AG08396 (cell line): ENCODE results near the gene LNX2.

Experiments
- DNase-seq: peaks from one replicate; pipeline ENCODE4 v3.0.0; 2012; ENCODE audit warnings: low spot score, mixed read lengths

Gene LNX2

DNA sequence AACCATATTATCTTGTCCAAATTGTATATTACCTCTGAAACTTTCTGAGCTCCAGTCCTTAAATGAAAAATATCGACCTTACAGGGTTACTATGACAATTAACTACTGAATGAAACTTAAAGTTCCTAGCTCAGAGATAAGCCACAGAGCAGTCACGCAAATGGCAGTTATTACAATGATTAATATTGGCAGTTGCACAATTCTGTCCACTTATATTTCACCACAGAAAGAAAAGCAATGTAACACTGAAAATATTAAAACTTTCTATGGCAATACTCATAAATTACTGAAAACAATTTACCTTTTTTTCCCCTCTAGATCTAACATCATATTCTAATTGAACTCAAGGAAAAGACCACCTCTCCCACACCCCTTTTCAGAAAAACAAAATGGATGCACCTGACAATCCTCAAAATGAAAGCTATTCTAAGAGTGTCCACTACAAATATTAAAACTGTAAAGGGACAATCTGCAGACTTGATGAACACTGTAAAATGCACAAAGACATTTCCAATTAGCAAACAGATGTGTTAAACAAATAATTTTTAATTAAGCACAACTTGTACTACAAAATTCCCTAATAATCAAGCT lies 14.6 kb downstream of the LNX2 start:
- DNase-seq: no peak

GRCh38 chr13:27605099-27605498 lies 15.2 kb downstream of the LNX2 start:
- DNase-seq: no peak

DNA sequence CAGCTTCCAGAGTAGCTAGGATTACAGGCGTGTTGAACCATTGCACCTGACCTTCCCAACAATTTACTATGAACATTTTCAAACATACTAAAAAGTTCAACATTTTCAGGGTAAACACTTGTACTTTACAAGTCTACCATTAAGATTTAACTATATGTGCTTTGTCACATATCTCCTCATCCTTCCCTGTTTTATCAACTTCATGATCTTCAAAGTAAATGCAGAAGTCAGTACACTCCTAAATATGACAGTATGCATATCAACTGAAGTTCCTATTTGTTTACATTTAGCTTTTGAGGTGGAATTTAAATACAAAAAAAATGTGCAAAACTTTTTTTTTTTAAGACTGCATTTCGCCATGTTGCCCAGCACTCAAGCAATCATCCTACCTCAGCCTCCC lies 18.5 kb downstream of the LNX2 start:
- DNase-seq: no peak

GRCh38 chr13:27601208-27601607 lies 19.1 kb downstream of the LNX2 start:
- no peak for DNase-seq

- DNase-seq: no peak
Measured at GRCh38 chr13:27600711-27601110, 19.6 kb downstream of the LNX2 start.

DNA sequence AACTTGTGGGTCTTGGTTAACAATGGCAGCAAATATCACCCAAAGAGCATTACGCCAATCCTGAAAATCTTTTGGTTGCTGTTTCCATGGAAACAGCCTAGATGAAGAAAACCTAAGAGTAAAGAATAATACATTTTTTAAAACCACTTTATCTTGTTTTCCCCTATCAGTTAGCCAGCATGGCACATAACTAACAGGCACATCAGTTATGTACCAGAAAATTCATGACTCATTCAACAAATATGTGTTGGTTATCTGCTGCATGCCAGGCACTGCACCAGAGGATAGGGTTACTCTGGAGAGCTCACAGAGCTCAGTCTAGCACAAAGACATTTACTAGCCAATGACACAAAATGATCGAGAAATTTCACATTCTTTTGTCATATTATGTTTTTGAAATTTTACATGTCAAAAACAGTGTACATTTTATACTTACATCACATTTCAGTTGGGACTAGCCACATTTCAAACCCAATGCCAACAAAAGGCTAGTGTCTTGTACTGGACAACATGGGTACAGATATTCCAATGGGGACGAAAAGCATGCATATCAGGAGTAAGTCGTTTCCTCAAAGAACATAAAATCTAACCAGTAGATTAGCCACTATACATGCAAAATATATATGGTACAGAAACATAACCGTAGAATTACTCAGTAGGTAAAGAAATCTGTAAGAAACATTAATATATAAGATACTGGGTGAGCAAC lies 20.3 kb downstream of the LNX2 start:
- DNase-seq: peak; percentile 68

- no peak for DNase-seq
Measured at GRCh38 chr13:27599096-27599495, 21.2 kb downstream of the LNX2 start.

GRCh38 chr13:27595055-27595811 lies 25.1 kb downstream of the LNX2 start:
- DNase-seq: no peak

DNA sequence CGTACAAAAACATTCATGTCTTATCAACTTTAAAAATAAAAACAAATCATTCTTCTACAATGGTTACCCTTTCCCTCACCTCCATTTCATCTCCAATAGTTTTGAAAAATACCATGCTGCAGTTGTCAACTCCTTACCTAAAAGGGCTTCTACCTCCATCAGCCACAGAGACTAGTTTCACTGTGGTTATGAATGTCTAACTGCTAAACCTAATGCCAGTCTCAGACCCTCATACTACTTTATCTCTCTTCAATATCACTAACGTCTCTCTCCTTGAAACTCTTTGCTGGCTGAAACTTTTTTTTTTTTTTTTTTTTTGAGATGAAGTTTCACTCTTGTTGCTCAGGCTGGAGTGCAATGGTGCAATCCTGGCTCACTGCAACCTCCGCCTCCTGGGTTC lies 27.1 kb downstream of the LNX2 start:
- no peak for DNase-seq

DNA sequence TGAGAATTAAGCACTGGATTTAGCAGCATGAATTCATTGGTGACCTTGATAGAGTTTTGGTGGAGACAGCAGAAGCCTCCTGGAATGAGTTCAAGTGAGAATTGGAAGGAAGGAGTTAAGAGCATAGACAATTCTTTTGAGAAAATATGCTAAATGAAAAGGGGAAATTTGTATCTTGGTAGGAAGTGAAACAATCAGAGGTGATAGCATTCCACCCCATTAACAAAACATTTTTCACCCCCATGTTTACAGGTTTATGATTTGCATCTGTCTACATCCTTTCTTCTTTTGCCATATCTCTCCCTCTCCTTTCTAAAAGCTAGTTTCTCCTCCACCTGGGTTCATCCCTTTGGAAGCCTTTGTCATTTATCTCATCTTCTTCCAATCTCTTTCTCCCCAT lies 27.5 kb downstream of the LNX2 start:
- no peak for DNase-seq

DNA sequence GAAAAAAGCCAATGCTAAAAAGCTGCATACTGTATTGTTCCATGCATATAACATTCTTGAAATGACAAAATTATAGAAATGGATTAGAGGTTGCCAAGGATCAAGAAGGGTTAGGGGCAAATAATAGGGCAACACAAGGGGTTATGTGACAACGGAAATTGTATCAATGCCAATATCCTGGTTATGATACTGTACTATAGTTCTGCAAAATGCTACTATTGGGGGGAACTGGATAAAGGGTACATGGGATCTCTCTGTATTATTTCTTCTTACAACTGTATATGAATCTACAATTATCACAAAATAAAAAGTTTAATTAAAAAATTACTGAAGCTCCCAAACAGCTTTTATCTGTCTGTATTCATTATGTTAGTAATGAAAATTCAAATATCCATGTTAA lies 31.9 kb downstream of the LNX2 start:
- DNase-seq: no peak

DNA sequence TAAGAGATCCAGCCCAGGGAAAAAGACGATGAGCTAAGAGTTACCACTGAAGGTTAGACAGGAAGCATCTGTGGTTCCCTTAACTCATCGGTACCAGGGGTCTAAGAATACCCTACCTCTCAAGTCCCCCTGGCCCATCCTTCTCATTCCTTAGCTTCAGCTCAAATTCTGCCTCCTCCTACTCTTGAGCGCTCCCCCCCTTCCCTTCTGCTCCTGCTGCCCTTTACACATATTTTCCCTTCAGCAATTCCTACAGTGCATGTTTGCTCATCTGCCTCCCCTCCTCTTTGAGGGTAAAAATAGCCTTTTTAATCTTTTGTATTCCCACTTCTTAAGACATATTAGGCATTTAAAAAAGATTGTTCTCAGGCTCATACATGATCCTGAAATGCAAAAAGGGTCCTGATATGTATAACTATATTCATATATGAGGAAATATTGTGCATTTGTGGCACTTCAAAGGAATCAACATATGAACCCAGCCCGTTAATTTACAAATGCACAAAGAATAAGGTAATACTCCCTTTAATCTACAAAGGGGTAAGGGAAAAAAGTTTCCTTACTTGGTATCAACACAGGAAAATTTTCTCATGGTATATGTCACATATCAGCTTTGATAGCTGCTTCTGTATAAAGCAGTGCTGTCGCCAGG lies 33.1 kb downstream of the LNX2 start:
- DNase-seq: no peak

DNA sequence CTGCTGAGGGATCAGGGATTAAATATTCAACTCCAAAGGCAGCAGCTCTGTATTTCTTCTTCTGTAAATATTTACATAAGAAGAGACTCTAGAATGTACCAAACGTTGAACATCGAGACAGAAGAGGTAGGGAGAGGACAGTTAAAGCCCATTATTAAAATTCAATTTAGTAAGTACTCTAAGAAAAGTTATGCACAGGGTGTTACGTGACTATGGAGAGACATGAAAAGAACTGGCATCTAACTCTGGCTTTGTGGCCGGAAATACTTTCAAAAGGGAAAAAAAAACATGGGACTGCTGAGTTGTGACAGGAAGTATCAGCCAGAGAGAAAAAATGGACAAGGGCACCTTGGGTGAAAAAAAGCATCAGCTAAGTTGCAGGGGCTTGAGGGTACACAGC lies 36.7 kb downstream of the LNX2 start:
- peak; percentile 26 for DNase-seq

GRCh38 chr13:27578121-27579030 lies 42.0 kb downstream of the LNX2 start:
- DNase-seq: peak; percentile 15

- DNase-seq: no peak
Measured at GRCh38 chr13:27574661-27575060, 45.7 kb downstream of the LNX2 start.

DNA sequence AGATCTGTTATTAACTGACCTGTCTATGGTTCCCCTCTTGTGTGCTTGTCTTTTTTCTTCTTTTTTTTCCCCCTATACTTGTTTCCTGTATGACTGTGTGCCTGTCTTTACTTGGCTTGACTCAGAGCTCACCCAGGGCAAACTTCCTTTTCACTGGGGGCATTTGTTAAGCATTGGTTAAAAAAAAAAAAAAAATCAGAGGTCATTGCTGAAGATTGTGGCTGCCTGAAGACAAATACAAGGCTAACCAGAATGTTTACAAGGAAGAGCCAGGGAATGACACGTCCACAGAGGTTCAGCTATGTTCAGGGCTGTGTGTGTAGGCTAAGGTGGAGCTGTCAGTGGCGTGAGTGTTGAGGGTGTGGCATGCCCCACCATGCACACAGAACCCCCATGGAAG lies 47.1 kb downstream of the LNX2 start:
- DNase-seq: peak; percentile 45

DNA sequence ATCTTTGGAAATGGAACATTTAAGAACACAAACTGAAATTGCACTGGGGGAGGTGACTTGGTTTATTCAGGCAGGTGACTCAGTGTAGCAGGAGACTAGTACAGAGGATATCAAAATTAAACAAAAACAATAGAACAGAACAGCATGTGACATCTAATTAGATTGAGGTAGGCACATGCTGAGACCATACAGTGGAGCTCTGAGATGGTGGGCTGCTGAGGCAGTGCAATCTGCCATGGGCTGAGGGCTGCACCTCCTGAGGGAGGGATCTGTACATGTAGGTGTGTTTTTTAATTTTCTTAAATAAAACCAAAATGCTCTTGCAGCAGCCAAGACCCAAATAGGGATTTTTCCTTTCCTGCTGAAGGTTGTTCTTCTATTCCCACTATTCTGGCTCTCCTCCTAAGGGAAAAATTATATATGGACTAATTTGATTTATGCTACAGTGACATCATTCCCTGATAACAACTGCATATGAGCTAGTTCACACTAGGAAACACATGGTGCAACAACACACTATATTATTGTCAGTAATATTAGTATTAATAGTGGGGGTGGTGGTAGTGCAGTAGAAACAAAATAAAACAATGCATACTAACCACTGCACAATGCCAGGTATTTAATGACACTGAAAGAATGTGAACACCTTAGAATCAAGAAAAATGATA lies 48.0 kb downstream of the LNX2 start:
- DNase-seq: no peak

GRCh38 chr13:27570906-27571305 lies 49.4 kb downstream of the LNX2 start:
- DNase-seq: no peak

DNA sequence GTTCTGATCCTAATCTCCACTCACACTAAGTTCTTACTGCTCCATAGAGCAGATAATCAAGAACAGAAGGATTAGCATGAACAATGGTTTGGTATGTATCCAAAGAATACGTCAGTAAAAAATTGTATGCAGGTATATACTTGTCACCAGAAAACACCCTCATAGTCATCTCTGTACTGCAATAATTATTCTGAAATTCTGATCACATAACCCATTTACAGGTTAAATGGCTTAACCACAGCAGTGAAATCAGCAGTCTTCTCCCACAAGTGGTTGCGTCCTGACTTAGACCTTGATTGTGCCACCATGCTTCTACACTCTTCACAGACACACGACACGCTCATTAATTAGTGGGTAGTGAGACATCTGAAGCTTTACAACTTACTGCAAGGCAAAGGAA lies 50.9 kb downstream of the LNX2 start:
- no peak for DNase-seq

DNA sequence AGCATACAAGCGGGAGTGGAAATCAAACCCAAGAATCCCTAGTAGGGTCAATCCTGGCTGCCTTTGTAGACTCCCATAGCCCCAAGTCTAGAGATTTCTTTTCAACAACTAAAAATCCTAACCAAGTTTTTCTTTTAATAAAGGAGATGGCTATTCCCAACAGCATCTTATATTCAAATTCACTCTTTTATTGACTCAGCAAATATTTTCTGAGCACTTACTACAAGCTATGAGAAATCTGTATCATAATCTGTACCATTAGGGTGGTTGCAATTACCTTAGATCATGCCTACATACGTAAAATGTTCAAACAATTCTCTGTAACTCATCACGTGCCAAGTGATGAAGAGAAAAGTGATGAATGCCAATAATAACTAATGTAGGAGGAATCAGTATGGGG lies 54.5 kb downstream of the LNX2 start:
- DNase-seq: no peak

- DNase-seq: no peak
Measured at GRCh38 chr13:27562457-27562856, 57.9 kb downstream of the LNX2 start.
